Kidney capillary endothelial cell (primary cell): ENCODE measurements around the gene DEDD2.
"Not testable (repeated sequence)": the region's sequence is repeated elsewhere in the genome, so short reads cannot be mapped to it uniquely, and the experiment has no call there.

Experiments used
- DNase-seq: peaks from one replicate; pipeline ENCODE4 v3.0.0-alpha.2; 2018; ENCODE audit warnings: low spot score

The DEDD2 gene

GRCh38 chr19:42217520-42218437, at the start of gene DEDD2:
TSS of gene DEDD2 (minus strand) at chr19:42217677. CDS start at chr19:42217007, 670 bp downstream.
- DNase-seq = peak; percentile 100

DNA sequence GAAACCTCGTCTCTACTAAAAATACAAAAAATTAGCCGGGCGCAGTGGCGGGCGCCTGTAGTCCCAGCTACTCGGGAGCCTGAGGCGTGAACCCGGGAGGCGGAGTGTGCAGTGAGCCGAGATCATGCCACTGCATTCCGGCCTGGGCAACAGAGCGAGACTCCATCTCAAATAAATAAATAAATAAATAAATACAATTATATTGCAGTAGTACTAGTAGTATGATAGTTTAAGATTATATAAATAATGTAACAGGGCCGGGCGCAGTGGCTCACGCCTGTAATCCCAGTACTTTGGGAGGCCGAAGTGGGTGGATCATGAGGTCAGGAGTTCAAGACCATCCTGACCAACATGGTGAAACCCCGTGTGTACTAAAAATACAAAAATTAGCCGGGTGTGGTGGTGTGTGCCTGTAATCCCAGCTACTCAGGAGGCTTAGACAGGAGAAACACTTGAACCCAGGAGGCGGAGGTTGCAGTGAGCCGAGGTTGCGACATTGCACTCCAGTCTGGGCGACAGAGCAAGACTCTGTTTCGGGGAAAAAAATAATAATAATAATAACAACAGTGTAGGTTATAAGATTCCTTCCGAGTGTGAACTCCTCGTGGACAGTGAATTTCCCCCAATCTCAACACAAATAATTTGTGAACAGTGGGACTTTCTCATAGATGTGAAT, 49.6 kb upstream of the DEDD2 start:
- not testable (repeated sequence) for DNase-seq

DNA sequence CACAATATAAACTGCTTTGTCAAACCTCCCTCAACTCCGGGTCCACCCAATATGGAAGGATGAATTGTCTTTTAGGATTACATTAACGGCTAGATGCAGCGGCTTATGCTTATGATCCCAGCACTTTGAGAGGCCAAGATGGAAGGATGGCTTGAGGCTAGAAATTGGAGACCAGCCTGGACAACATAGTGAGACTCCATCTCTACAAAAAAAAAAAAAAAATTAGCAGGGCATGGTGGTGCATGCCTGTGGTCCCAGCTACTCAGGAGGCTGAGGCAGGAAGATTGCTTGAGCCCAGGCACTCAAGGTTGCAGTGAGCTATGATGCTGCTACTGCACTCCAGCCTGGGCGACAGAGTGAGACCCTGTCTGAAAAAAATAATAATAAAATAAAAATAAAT, 48.6 kb upstream of the DEDD2 start:
- not testable (repeated sequence) for DNase-seq

DNA sequence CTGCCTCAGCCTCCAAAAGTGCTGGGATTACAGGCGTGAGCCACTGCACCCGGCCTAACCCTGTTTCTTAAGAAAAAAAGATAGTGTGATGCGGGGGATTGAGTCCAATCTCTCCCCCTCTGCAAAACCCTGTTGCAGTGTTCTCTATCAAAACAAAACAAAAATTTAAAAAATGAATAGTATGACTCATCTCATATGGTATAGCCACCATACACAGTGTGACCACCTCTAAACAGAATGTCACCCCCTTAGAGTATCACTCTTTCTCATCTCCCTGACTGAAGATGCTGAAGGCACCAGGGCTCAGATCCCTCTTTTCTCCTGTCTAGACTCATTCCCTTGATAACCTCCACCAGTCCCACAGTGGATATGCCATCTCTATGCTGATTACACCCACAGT, 44.3 kb upstream of the DEDD2 start:
- no peak for DNase-seq

DNA sequence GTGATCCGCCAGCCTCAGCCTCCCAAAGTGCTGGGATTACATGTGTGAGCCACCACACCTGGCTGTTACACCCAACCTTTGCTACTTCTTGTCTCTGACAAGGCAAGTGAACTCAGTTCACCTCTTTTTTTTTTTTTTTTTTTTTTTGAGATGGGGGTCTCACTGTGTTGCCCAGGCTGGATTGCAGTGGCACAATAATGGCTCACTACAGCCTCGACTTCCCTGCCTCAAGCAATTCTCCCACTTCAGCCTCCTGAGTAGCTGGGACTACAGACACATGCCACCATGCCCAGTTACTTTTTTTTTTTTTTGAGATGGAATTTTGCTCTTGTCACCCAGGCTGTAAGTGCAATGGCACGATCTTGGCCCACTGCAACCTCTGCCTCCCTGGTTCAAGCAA, 40.4 kb upstream of the DEDD2 start:
- DNase-seq = not testable (repeated sequence)

- no peak for DNase-seq
These were observed 38.6 kb upstream of the DEDD2 start for GRCh38 chr19:42255766-42256745.

DNA sequence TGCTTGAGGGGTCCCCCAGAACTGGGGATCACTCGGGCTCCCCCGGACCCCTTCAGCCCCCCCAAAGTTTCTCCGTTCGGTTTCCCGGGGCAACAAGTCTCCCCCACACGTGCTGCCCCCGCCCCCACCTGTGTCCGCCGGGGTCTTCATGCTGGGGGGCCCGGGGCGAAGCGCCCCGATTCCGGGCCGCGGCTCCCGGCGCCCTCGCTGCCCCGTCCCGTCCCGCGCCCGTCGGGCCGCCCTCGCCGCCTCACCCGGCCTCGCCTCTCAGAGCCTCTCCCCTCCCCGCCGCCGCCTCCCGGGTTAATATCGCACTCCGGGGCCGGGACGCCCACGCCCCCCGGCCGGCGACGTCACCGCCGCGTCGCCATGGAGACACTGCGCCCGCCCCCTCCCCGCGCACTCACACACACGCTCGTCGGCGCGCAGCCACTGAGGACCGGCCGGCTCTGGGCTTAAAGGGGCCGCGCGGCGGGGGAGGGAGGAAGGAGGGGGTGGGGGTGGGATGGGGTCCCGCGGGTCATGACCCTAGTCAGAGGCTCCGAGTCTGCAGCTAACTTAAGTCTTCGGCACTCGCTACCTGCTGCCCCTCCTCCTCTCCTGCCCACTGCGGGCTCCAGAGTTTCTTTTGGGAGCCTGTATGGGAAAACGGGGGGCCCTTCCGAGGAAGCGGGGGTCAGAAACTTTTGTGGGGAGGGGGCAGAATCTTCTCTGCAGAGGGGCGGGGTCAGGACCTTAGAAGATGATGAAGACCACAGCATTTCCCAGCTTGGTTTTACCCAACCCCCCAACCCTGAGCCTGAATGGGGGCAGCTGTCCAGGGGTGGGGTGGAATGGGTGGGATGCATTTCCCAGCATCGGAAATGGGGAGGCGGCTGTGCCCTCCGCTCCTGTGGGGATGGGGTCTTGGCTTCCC, 37.6 kb upstream of the DEDD2 start, which contains the start of gene ERF:
TSS of gene ERF (minus strand) at position 279 of the 916 bp plus-strand sequence. CDS start at position 150, 129 bp downstream.
- no peak for DNase-seq

DNA sequence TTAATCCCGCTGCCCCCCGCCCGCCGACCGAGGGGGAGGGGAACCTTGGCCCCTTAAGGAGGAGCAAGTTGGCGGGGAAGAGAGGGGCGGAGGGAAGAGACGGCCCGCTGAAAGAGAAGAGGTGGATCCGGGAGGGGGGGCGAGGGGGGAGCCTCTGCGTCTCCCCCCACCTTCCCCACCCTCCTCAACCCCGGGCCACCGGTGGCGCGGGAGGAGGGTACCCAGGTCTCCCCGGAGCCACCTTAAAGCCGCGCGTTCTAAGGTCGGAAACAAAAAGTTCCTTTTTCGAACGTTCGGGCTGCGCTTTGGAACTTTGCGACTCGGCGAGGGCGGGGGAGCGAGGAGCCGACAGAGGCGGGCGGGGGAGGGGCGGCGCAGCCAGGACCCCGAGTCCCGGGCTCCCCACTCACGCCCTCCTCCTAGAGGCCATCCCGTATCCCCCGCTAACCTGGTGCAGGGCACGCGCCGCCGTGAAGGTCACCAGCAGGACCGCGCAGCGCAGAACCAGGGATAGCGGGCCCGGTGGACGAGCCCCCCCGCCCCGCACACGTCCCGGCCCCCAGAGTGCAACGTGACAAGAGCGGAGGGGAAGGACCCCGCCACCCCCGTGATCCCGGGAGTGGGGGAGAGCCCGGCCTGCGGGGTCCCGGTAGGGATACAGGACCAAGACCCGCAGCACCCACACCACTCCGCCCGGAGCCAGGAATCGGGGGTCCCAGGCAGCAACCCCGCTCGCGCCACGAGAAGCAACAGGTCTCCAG, 36.8 kb upstream of the DEDD2 start:
- no peak for DNase-seq

- no peak for DNase-seq
These were observed 36.0 kb upstream of the DEDD2 start for GRCh38 chr19:42253245-42254088.

DNA sequence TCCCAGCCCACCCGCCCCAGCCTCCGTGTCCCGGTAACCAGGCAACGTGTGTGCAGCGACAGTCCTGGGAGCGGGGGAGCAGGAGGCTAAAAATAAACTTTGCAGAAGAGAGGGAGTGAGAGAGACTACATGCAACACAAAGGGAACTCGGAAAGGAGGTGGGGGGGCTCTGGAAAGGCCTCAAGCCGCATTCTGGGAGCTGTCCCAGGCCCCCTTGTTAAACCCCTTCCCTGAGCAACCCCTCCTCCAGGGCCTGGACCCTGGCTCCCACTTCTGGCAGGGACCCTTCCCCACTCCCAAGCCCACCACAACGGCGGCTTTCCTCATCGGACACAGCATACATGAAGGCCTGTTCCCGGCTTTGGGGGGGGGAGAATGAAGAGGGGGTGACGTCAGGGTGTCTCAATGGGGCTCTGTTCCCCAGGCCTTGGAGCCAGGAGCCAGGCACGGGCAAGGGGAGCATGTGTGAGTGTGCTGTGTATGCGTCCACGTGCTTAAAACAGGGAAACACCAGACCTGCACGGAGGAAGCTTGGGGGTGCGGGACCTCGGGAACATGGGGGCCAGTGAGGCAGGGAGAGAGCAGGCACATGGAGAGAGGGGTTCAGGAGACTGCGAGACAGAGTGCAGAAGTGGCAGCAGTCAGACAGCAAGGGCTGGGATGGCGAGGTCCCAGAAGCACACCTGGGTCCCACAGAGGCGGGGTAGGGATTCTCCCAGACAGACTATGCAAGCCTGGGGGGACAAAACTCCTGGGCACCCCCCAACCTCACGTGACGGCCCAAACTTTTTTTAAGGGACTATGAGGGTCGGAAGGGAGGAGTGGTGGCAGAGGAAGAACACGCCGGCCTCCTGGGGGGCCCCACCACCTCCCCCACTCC, 35.1 kb upstream of the DEDD2 start:
- DNase-seq = no peak

DNA sequence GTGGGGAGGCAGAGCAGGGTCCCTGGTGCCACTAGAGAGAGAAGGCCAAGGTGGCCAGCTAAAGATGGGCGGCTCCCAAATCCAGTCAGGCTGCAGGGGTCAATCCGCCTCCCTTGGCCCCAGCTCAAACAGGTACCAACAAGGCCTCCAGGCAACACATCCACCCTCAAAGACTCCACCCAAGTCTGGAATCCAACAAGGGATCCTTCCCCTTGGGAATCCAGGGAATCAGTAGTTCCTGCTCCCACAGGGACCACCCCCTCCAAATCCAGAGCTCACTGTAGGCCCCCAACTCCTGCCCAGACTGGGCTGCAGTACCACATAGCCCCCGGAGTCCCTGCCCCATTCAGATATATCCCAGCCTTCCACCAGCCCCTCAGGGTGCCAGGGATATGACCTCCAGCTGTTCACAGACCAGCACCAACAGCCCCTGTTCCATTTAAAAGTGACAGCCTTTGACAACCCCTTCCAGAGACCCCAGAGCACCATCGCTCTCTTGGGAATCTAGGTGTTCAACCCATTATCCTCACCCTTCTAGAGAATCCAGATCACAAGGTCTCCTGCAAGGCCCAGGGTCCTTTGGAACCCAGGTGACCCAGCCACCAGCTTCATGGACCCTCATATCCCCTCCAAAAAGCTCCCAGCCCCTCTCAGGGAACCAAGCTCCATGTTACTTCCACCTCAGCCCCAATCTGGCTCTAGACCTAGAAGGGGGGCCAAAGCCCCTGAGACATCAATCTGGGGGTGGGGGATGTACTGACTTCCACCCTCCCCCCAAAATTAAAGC, 34.3 kb upstream of the DEDD2 start:
- DNase-seq = no peak

DNA sequence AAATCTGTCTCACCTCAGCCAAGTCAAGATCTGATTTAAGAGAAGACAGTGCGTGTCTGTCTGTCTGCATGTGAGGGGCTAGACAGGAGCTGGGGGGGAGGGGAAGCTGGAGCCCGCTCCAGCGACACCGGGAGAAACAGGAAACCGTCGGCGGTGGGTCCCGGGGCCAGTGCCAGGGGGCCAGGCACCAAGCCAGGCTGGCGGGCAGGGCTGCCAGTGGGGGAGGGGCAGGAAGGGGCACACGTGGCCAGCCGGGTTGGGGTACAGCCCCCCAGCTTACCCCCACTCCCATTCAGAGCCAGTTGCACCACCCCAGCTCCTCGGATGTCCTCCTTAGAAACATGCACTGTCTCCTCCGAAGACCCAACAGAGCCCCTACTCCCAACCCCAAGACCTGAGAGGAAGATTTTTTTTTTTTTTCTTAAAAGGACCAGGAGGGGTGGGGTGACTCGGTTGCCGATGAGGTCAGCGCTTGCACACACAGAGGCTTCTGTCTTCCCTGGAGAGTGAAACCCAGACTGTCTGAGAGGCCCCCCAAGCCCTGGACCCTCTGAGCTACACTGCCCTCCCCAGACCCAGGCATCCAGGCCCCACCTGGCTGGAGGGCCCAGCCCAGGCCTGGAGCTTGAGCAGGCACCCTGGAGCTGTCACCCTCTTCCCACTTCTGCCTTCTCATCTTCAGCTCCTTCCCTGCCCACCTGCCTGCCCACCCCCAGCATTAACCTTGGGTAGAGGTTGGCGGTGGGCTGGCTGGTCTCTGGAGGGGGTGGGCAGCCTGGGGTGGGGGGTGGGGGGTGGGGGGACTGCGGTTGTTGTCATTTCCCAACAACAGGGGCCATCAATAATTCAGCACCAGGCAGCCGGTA, 33.4 kb upstream of the DEDD2 start:
- DNase-seq = no peak

DNA sequence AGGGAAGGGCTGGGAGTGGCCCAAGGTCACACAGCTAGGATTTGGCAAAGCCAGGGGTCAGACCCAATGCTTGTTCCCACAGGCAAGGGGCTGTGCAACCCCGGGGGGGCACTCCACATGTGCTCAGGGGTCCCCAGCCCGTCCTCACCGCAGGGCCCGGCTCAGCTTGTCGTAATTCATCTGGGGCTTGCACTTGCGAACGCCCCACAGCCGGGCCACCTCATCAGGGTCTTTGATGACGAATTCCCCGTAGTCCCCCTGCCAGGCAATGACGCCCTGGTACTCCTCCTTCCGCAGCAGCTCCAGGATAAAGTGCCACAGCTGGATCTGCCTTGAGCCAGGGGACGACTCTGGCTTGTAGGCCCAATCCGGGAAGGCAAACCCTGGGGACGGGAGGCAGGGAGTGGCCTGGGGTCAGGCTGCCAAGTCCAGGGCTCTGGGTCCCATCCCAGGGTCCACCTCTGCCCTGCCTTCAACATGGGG, 32.7 kb upstream of the DEDD2 start:
- DNase-seq = no peak

DNA sequence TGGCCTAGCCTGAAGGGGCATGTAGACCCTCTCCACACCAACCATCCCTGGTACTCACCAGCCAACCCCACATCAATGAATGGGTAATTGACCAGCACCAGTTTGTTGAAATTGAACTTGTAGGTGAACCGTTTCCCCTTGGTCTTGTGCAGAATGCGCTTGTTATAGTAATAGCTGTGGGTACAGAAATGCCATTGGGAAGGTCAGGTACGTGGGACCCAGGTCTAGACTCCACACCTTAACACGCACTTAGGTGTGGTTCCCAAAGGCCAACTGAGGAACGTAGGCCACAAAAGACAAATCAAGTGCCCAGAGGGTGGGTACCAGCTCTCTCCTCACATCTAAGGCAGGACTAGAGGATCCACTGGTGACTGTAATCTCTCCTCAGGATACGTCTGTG, 32.3 kb upstream of the DEDD2 start:
- DNase-seq = no peak

- DNase-seq = no peak
These were observed 31.8 kb upstream of the DEDD2 start for GRCh38 chr19:42249149-42249750.
